Endothelial cell of umbilical vein (primary cell): Measurements from ENCODE around the gene REG1A. TPM values are rescaled to one million over a fixed set of nuclear protein-coding genes. Genes with fewer than 3 reads are reported as not detected.

ENCODE experiments used
- BruUV-seq: library from RNA; stranded (reverse); fragments of 400-500 nt; replicated peaks from 2 replicates; lab custom pipeline; 2021; lab: Mats Ljungman, UMichigan
- CTCF ChIA-PET: fragments of 300-600, 350-600 bp; sonication (Branson Sonifier 250); formaldehyde crosslinking; loops from one replicate; lab custom pipeline; 2021; ENCODE audit warnings: antibody characterized with exemption, inconsistent platforms; lab: Charles Lee
- POLR2A ChIA-PET: fragments of 300-600, 350-600 bp; sonication (Branson Sonifier 250); formaldehyde crosslinking; loops from one replicate; lab custom pipeline; 2021; ENCODE audit warnings: antibody characterized with exemption, inconsistent platforms; lab: Charles Lee
- DNase-seq: peaks from one replicate; pipeline ENCODE4 v3.0.0-alpha.2; 2011; ENCODE audit warnings: low read depth, low spot score
- FAIRE-seq: peaks from 2 replicates; lab custom pipeline; 2011; peaks lifted over from hg19 to GRCh38; lab: Jason Lieb, UNC
- H2AFZ ChIP-seq: 2 replicates; pipeline ENCODE4 v1.6.0; 2012; ENCODE audit warnings: low read depth, low read length, control low read depth, inconsistent platforms
- H3K27ac ChIP-seq: 2 replicates; pipeline ENCODE4 v1.5.1; 2011; ENCODE audit warnings: low read depth, mild to moderate bottlenecking, control low read depth, low read length, moderate library complexity; ENCODE audit not compliant: insufficient read depth
- H3K27me3 ChIP-seq, 2 experiments: 2 replicates each; pipeline versions ENCODE4 v1.6.0 to v1.6.1; 2011; ENCODE audit warnings: low read length in 2 of 2, mixed read lengths in 1 of 2; ENCODE audit not compliant: control insufficient read depth in 2 of 2, insufficient read depth in 2 of 2
- H3K36me3 ChIP-seq, 2 experiments: 2 replicates in 1 of 2; 3 replicates in 1 of 2; pipeline ENCODE4 v1.5.1; 2011; ENCODE audit warnings: low read length in 2 of 2, mild to moderate bottlenecking in 1 of 2, moderate library complexity in 1 of 2; ENCODE audit not compliant: control insufficient read depth in 2 of 2, insufficient read depth in 2 of 2; ENCODE audit errors: extremely low read depth in 1 of 2
- H3K4me1 ChIP-seq: 3 replicates; pipeline ENCODE4 v1.5.1; 2011; ENCODE audit warnings: mild to moderate bottlenecking, low read length; ENCODE audit not compliant: control insufficient read depth, insufficient read depth; ENCODE audit errors: extremely low read depth
- H3K4me2 ChIP-seq: 2 replicates; pipeline ENCODE4 v1.6.1; 2011; ENCODE audit warnings: low read length, control low read depth, mixed read lengths; ENCODE audit not compliant: insufficient read depth
- H3K4me3 ChIP-seq, 3 experiments: fragments of 200-600 bp in 1 of 3; sonication (generic), shearing (Covaris generic) in 1 of 3; replicated peaks in 1 of 3; 2 replicates each; pipeline ENCODE4 v1.5.1; 2011 to 2016; ENCODE audit warnings: control low read depth in 3 of 3, low read length in 3 of 3, mild to moderate bottlenecking in 2 of 3, inconsistent platforms in 1 of 3, low read depth in 1 of 3, moderate library complexity in 1 of 3; ENCODE audit not compliant: insufficient read depth in 1 of 3
- H3K79me2 ChIP-seq: 2 replicates; pipeline ENCODE4 v1.6.0; 2012; ENCODE audit warnings: low read length, inconsistent platforms; ENCODE audit not compliant: control insufficient read depth, insufficient read depth
- H3K9ac ChIP-seq: replicated peaks from 2 replicates; pipeline ENCODE3; 2011; ENCODE audit warnings: low read length, control low read depth; ENCODE audit not compliant: insufficient read depth; ENCODE audit errors: extremely low read depth
- H3K9me1 ChIP-seq: replicated peaks from 3 replicates; pipeline ENCODE4 v1.6.0; 2011; ENCODE audit warnings: mild to moderate bottlenecking, low read length; ENCODE audit not compliant: control insufficient read depth, insufficient read depth; ENCODE audit errors: extremely low read depth
- H3K9me3 ChIP-seq: replicated peaks from 2 replicates; pipeline ENCODE4 v1.5.1; 2012; ENCODE audit warnings: low read length, inconsistent platforms; ENCODE audit not compliant: control insufficient read depth, insufficient read depth
- H4K20me1 ChIP-seq: replicated peaks from 2 replicates; pipeline ENCODE3; 2011; ENCODE audit warnings: mild to moderate bottlenecking, low read length; ENCODE audit not compliant: control insufficient read depth, insufficient read depth; ENCODE audit errors: extremely low read depth
- EZH2 ChIP-seq: IDR thresholded peaks from 2 replicates; pipeline ENCODE4 v1.6.1; 2012; ENCODE audit warnings: borderline replicate concordance, low read depth, mild to moderate bottlenecking, moderate library complexity, low read length, inconsistent platforms; ENCODE audit not compliant: severe bottlenecking
- FOS ChIP-seq: IDR thresholded peaks from 2 replicates; pipeline ENCODE4 v1.6.1; 2011; ENCODE audit warnings: mild to moderate bottlenecking, low read length, moderate library complexity, borderline replicate concordance; ENCODE audit not compliant: insufficient read depth
- MAX ChIP-seq: IDR thresholded peaks from 2 replicates; pipeline ENCODE4 v1.6.1; 2011; ENCODE audit not compliant: insufficient read depth, insufficient read length
- MYC ChIP-seq: IDR thresholded peaks from one replicate; pipeline ENCODE4 v1.6.1; 2011; ENCODE audit warnings: mild to moderate bottlenecking, low read depth, low read length
- POLR2A ChIP-seq: IDR thresholded peaks from 2 replicates; pipeline ENCODE4 v1.6.1; 2012; ENCODE audit warnings: low read depth, mild to moderate bottlenecking, control low read depth, low read length
- POLR2AphosphoS5 ChIP-seq: IDR thresholded peaks from 2 replicates; pipeline ENCODE4 v1.6.1; 2012; ENCODE audit warnings: low read depth, mild to moderate bottlenecking, control low read depth, low read length, moderate library complexity; ENCODE audit not compliant: insufficient read depth
- dilution Hi-C: fragments of 300-500 bp; cut with MboI; formaldehyde crosslinking; loops from one replicate; pipeline ENCODE4 v1.15.0; 2019; ENCODE audit warnings: low sequenced_read_pairs; ENCODE audit not compliant: extremely low pct_ligation_motif_present
- intact Hi-C: fragments of 100-400 bp; cut with micrococcal nuclease; formaldehyde crosslinking; loops from one replicate; pipeline ENCODE4 v1.10.0; 2022
- polyA plus RNA-seq, 4 experiments: library from polyadenylated mRNA; depleted of rRNA in 3 of 4; stranded (reverse) in 3 of 4; unstranded in 1 of 4; fragments of >200 nt; gene quantifications; 2 replicates each; pipeline versions ENCODE4 v1.2.1 to v1.2.3, GENCODE V29; 2011 to 2012; ENCODE audit warnings: missing spikeins in 1 of 4
- total RNA-seq: library from RNA; stranded (reverse); gene quantifications from 2 replicates; pipeline ENCODE4 v1.2.3, GENCODE V29; 2021
- TF ChIP-seq, protein P1 (sequence below), 2 donors: IDR thresholded peaks; 1 replicate in 1 of 2; 2 replicates in 1 of 2; pipeline ENCODE4 v1.5.1; 2011; ENCODE audit warnings: low read length in 2 of 2, mild to moderate bottlenecking in 2 of 2, moderate library complexity in 2 of 2, control low read depth in 1 of 2, inconsistent platforms in 1 of 2, low read depth in 1 of 2; ENCODE audit not compliant: insufficient read depth in 1 of 2; ENCODE audit errors: extremely low read depth in 1 of 2

REG1A gene
- total and polyA plus RNA-seq, 2 donors (not counting 3 experiments of a cell fraction or from before 2014, with no cell fraction given), result not detected

GRCh38 chr2:79155826-79156476 lies 35.7 kb downstream of the REG1A start:
- dilution Hi-C loops (no loop called here), intact Hi-C loops (no loop called here)
- no peaks in the 10 kb centered on the region for H3K9me1 ChIP-seq
- H3K4me2 ChIP-seq, result no peak overlapping the region
- DNase-seq (no peak), FAIRE-seq (no peak)
- H3K27ac ChIP-seq, result no peak overlapping the region
- TF ChIP-seq EZH2, result no peak
- TF ChIP-seq FOS, result no peak
- TF ChIP-seq, protein P1, sequence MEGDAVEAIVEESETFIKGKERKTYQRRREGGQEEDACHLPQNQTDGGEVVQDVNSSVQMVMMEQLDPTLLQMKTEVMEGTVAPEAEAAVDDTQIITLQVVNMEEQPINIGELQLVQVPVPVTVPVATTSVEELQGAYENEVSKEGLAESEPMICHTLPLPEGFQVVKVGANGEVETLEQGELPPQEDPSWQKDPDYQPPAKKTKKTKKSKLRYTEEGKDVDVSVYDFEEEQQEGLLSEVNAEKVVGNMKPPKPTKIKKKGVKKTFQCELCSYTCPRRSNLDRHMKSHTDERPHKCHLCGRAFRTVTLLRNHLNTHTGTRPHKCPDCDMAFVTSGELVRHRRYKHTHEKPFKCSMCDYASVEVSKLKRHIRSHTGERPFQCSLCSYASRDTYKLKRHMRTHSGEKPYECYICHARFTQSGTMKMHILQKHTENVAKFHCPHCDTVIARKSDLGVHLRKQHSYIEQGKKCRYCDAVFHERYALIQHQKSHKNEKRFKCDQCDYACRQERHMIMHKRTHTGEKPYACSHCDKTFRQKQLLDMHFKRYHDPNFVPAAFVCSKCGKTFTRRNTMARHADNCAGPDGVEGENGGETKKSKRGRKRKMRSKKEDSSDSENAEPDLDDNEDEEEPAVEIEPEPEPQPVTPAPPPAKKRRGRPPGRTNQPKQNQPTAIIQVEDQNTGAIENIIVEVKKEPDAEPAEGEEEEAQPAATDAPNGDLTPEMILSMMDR (IDR thresholded peaks at IDR 0.05; ENCODE audit: extremely low read depth in 1 of 2, insufficient read depth in 1 of 2, low read depth in 1 of 2, low read length in 2 of 2), result no peak
- TF ChIP-seq POLR2A, result no peak
- TF ChIP-seq POLR2AphosphoS5, result no peak
- TF ChIP-seq MYC, result no peak
- TF ChIP-seq MAX, result no peak
- H3K4me3 ChIP-seq, result no peak overlapping the region
- POLR2A ChIA-PET, result no interaction called here
- CTCF ChIA-PET, result no interaction called here
- no peaks in the 10 kb centered on the region for H4K20me1 ChIP-seq
- H3K4me1 ChIP-seq, result no peaks in the 10 kb centered on the region
- no peaks in the 10 kb centered on the region for H3K79me2 ChIP-seq
- no peaks in the 10 kb centered on the region for H3K36me3 ChIP-seq
- no peak overlapping the region for H3K9ac ChIP-seq
- H3K9me3 ChIP-seq, result peaks cover 5% of the 10 kb centered on the region
- H3K27me3 ChIP-seq, result no peaks in the 10 kb centered on the region
- no TSS peak for BruUV-seq
- no peak overlapping the region for H2AFZ ChIP-seq
